Stimulated activated CD8-positive, alpha-beta memory T cell treated with anti-CD3 and anti-CD28 coated beads, Interleukin-7, amount 100 ng/mL, for 48 hours (primary cell): ENCODE measurements around the gene ZNF345.

Experiments
- DNase-seq, 2 donors: peaks; one replicate each; pipeline ENCODE4 v3.0.0-alpha.2; 2020; ENCODE audit warnings: low read depth in 1 of 2; ENCODE audit errors: extremely low read depth in 1 of 2

ZNF345 gene

DNA sequence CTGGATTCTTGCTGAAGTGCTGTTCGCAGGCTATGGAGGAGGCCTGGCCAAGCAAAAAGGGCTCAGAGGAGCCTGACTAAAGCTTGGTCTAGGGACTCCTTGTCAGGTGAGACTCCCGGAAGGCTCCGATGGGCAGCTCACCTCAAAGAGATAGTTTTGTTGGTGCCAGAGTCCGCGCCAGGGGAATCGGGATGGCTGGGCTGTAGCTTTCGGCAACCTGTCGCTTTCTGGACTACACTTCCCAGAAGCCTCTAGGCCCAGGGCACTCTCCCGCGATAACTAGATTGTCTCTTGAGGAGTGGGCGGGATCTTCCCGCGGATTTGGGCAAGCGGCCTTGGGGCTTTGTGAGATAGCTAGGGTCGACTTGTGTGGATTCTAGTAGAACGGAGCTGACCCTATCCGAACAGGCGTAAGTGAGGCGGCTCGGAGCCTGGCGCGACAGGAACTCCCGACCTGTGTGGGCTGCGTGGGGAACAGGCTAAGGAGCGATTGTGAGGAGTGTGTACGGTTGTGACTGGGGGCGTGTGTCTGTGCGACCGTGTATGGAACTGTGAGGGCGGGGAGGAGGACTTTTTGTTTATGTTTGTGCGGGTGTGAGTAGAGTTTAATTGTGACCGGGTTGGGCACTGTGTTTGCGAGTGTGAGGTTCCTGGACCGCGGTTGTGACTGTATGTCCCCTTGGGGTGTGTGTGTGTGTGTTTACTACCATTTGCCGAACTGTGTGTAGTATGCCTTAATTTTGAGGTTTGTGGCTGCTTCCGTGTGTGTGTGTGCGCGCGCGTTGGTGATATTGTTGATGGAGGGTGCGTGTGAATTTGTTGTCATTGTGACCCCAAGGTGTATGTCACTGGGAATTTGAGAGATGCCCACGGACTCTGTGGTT, at the start of gene ZNF345:
Gene ZNF345, plus strand, starts transcription at position 318 of the 884 bp plus-strand sequence. CDS start 25,955 bp downstream, outside the sequence.
- DNase-seq: peak; percentile 62 to 85

DNA sequence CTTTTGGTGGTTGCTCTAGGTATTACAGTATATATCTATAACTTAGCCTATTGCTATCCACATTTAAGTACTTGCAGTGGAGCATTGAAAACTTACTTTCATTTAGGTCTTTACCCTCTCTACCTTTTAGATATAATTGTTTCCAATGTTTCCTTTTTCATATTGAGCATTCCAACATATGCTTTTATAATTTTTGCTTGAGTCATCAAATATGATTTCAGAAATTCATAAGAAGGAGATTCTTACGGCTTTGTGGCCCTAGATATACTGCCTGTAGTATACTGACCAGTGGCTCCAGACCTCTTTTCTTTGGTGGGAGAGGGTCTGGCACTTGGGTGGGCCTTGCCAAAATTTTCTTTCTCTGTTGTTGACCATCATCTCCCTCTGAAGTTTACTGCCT, 45.3 kb upstream of the ZNF345 start:
- DNase-seq: no peak

DNA sequence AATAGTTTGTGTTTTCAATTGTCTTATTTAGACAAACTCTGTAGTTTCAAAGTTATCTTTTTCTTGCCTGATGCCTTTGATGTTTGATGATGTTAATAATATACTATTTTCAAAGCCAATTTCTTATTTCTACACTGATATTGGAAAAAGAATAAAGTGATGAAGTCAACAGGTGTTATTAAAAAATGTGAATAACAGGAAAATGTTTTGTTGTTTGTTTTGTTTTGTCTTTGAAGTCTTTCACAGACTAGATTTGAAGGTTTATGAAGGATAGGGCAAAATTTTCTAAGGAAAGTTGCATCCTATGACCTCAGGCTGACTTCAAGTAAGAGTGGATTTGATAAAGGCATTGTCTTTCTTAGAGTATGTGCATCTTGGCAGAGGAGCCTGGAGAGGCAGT, 43.6 kb upstream of the ZNF345 start:
- DNase-seq: no peak

GRCh38 chr19:36819130-36819630, 31.5 kb upstream of the ZNF345 start:
- DNase-seq: no peak

DNA sequence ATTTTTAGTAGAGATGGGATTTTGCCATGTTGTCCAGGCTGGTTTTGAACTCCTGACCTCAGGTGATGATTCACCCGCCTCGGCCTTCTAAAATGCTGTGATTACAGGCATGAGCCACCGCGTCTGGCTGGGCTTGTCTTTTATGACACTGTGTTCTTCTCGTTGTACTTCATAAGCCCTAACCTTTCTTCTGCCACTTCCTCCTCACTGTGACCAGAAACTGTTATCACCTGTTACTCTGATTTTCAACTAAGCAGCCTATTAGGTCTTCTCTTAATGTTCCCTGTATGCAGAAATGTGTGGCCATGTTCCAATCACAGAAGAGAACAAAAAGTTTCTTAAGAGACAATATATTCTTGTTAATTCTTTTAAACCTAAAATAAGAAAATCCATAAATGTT, 28.9 kb upstream of the ZNF345 start:
- DNase-seq: no peak

- DNase-seq: no peak
Measured at GRCh38 chr19:36833430-36833829, 17.2 kb upstream of the ZNF345 start.

- DNase-seq: no peak
Measured at GRCh38 chr19:36837176-36837905, 13.3 kb upstream of the ZNF345 start.

- DNase-seq: peak; percentile 55 to 76
Measured at GRCh38 chr19:36837906-36838783, 12.5 kb upstream of the ZNF345 start, which contains the start of gene ZNF790. Gene ZNF790 (minus strand): TSS chr19:36838387. CDS start chr19:36825619, 12,768 bp downstream.

GRCh38 chr19:36838784-36839324, 11.8 kb upstream of the ZNF345 start:
- no peak for DNase-seq

- no peak for DNase-seq
Measured at GRCh38 chr19:36847968-36848367, 2.7 kb upstream of the ZNF345 start.

DNA sequence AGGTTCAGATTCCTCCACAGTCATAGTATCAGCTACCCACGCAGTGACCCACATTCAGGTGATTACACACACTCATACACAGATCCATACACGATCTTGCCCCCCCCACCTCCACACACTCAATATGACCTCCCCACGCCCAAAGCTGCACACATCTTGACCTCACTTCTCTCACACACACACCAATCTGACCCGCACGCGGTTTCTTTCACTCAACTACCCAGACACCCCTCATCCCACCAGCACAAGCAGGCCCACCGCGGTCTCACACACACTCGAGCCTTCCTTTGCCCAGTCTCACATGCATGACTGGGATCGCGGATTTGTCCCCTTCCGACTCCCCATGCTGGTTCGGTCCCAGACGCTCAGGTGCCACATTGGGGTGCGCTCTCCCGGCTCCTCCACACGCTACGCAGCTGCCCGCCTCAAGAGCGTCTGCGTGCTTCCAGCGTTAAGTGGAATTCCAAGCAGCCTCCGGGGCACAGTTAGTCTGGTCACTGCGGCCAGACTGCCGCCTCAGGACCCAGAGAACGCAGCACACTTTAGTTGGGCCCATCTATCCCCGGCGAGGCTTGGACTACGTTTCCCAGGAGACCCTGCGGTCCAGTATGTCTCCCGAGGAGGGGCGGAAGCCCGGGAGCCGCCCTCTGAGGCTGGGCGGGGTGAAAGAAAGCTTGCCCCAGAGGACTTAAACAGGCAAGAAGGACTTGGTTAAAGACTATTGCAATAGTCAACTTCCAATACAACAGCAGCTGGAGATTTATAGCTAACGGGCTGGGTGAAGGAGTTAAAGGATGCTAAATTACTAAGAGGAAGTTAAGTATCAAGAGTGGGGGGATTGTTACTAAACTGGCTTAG, 746 bp upstream of the ZNF345 start:
- peak; percentile 70 to 87 for DNase-seq

DNA sequence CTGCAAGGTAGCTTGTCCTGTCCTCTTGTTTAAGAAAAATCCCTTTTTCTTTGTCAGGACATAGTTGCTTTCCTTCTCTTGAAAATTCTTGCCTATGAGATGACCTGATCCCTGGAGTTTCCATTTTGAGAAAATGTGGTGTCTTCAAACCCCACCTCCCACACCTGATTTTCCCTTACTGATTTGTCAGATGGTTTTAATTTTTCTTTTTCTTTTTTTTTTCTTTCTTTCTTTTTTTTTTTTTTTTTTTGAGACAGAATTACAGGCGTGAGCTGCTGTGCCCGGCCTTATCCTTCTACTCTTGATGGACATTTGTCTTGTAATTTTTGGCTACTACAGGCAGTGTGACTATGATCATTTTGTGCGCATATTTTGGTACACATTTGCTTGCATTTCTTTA, 1.2 kb downstream of the ZNF345 start:
- no peak for DNase-seq

GRCh38 chr19:36876993-36877938, 26.6 kb downstream of the ZNF345 start:
- DNase-seq: no peak

GRCh38 chr19:36891768-36892357, 41.2 kb downstream of the ZNF345 start:
- DNase-seq: no peak

- DNase-seq: no peak
Measured at GRCh38 chr19:36894849-36895383, 44.2 kb downstream of the ZNF345 start.

GRCh38 chr19:36898422-36898821, 47.7 kb downstream of the ZNF345 start:
- no peak for DNase-seq

GRCh38 chr19:36915992-36916830, 65.5 kb downstream of the ZNF345 start, which contains the start of the genes ZNF568 and ZNF829:
Gene ZNF568 (plus strand): TSS chr19:36916332. CDS start chr19:36922771, 6,439 bp downstream.
Gene ZNF829 (minus strand): TSS chr19:36916291. CDS start chr19:36915167, 1,124 bp downstream.
- DNase-seq: peak; percentile 80 to 87
